Small intestine (tissue), 7 donors: ENCODE measurements around the gene MZB1. TPM values are rescaled to one million over a fixed set of nuclear protein-coding genes. Genes with fewer than 3 reads are reported as not detected.

Experiments used
- DNase-seq, 2 donors: peaks; one replicate each; pipeline versions ENCODE4 v3.0.0 to v3.0.0-alpha.2; 2013
- FAIRE-seq: peaks from 2 replicates; lab custom pipeline; 2012; peaks lifted over from hg19 to GRCh38; lab: Jason Lieb, UNC
- H3K27ac ChIP-seq, 3 donors: one replicate each; pipeline ENCODE4 v1.5.1; 2013; ENCODE audit warnings: low read length in 2 of 3, mild to moderate bottlenecking in 2 of 3, control low read depth in 1 of 3, inconsistent platforms in 1 of 3, low read depth in 1 of 3, moderate library complexity in 1 of 3
- H3K27me3 ChIP-seq, 3 donors: one replicate each; pipeline ENCODE4 v1.6.1; 2013; ENCODE audit warnings: low read length in 3 of 3, inconsistent platforms in 1 of 3; ENCODE audit not compliant: control insufficient read depth in 3 of 3, insufficient read depth in 3 of 3
- H3K36me3 ChIP-seq, 3 donors: one replicate each; pipeline ENCODE4 v1.6.1; 2013; ENCODE audit warnings: low read length in 3 of 3, inconsistent platforms in 1 of 3, low read depth in 1 of 3, mild to moderate bottlenecking in 1 of 3, moderate library complexity in 1 of 3; ENCODE audit not compliant: control insufficient read depth in 3 of 3, insufficient read depth in 2 of 3
- H3K4me1 ChIP-seq, 3 donors: one replicate each; pipeline ENCODE4 v1.6.1; 2013; ENCODE audit warnings: low read length in 2 of 3, inconsistent platforms in 1 of 3, low read depth in 1 of 3, mild to moderate bottlenecking in 1 of 3, moderate library complexity in 1 of 3; ENCODE audit not compliant: control insufficient read depth in 3 of 3, insufficient read depth in 2 of 3
- H3K4me3 ChIP-seq, 3 donors: one replicate each; pipeline ENCODE4 v1.5.1; 2013; ENCODE audit warnings: low read length in 3 of 3, control low read depth in 1 of 3, inconsistent platforms in 1 of 3, low read depth in 1 of 3, mild to moderate bottlenecking in 1 of 3, moderate library complexity in 1 of 3
- H3K9me3 ChIP-seq, 2 donors: one replicate each; pipeline ENCODE4 v1.6.1; 2013; ENCODE audit warnings: low read depth in 1 of 2, low read length in 1 of 2; ENCODE audit not compliant: control insufficient read depth in 2 of 2, insufficient read depth in 1 of 2
- WGBS, 3 donors: extraction: QIAGEN DNeasy Blood & Tissue Kit; methylation state at CpG; one replicate each; pipeline ENCODE4 v1.1.7; 2013; 5-methylcytosine and 5-hydroxymethylcytosine counted together
- polyA plus RNA-seq, 4 donors: library from polyadenylated mRNA; stranded (reverse) in 3 of 4; unstranded in 1 of 4; fragments of 200-250 nt in 3 of 4; fragments of 120-200 nt in 1 of 4; gene quantifications; one replicate each; pipeline versions ENCODE4 v1.2.1 to v1.2.3, GENCODE V29; 2013
- donor health status: healthy with polysubstance abuse.
- donor health status: control.
- donor health status: control.
- donor health status: Bipolar disorder and iron deficiency.
- donor health status: healthy.

The MZB1 gene
- polyA plus RNA-seq, 4 donors = 1.7 to 58.9 (median 8.3) TPM

DNA sequence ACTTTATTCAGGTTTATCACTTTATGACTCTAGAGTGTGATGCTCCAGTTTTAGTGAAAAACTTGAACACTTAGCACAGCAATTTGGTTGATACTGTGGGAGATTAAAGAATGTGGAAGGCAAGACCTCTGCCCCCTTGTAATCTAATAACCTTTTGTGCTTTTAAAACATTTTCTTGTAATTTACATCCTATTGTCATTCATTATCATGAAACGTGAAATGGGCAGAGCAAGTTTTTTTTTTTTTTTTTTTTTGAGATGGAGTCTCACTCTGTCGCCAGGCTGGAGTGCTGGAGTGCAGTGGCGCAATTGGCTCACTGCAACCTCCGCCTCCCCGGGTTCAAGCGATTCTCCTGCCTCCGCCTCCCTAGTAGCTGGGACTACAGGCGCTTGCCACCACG, 46.2 kb downstream of the MZB1 start:
- Histone ChIP-seq H3K4me1 (peaks cover 2 to 15% (median 6%) of the 10 kb centered on the region in 3 donors), H3K9me3 (no peaks in the 10 kb centered on the region), H3K27ac (no peak overlapping the region), H3K27me3 (no peaks in the 10 kb centered on the region), H3K36me3 (peaks cover 0 to 24% (median 0%) of the 10 kb centered on the region in 3 donors), H3K4me3 (peak overlapping the region in 2 of 3 donors; percentile 24 to 95)
- WGBS, 3 donors = 76 to 87% (median 82%) methylated on average over 9 of the region's 9 CpGs
- no peak for DNase-seq
- no peak for FAIRE-seq

DNA sequence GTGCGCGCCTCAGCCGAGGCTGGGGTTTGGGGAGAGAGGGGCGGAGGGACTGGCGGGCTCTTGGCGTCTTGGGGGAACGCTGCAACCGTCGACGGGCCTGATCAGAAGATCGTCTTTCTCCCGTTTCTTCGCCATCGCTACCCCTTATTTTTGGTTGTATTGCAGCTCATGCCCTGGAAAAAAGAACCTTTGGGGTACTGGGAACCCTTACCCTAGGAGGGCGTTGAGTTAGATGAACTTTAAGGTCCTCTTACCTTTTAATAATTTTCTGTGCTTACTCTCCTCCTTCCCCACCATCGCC, 47.3 kb downstream of the MZB1 start:
- Histone ChIP-seq H3K27ac (peak overlapping the region; percentile 93 to 100 (median 98)), H3K27me3 (no peaks in the 10 kb centered on the region), H3K9me3 (no peaks in the 10 kb centered on the region), H3K36me3 (peaks cover 0 to 18% (median 0%) of the 10 kb centered on the region in 3 donors), H3K4me1 (peaks cover 2 to 15% (median 6%) of the 10 kb centered on the region in 3 donors), H3K4me3 (peak overlapping the region; percentile 59 to 99 (median 95))
- FAIRE-seq = no peak
- DNase-seq = no peak
- 0 to 1% (median 0%) methylated on average over 16 of the region's 16 CpGs for WGBS, 3 donors

DNA sequence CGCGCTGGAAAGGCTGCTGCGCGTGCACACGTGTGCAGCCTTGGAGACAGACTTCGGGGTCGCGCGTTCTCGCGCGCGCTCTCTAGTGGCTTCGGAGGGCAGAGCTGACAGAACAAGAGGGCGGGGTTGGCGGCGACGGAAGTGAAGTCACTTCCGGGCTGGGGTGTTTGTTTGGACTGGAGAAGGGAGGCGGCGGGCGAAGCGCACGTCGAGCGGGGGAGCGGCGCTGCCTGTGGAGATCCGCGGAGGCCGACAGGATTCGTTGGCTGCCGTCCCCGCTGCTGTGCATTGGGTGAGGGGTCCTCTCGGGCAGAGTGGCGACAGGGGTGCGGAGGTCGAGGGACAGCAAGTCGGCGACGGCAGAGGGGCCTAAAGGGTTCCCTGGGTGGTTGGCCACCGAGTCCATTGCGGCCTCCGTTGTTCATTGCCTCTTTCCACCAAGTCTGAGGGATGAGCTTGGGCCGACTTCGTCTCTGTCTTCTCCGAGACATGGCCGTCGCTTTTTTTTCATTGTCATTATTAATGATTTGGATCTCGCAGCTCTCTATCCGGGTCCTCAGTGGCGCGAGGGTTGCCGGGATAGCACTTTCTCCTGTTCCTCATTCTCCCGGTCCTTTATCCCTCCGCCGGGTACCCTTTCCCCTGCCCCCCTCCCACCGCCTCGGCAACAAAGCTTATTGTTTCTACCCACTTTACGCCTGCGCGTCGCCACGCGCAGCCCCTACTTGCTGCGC, 47.9 kb downstream of the MZB1 start, which contains the start of gene PAIP2:
Gene PAIP2, plus strand, starts transcription at position 166 of the 734 bp plus-strand sequence. CDS start 21,931 bp downstream, outside the sequence.
- FAIRE-seq (no peak), DNase-seq (peak; percentile 96 to 99)
- H3K4me1 ChIP-seq = peaks cover 2 to 15% (median 6%) of the 10 kb centered on the region in 3 donors
- WGBS, 3 donors = 0% methylated on average over 56 to 66 of the region's 66 CpGs
- H3K4me3 ChIP-seq = peak within 1 kb of the TSS; percentile 59 to 99 (median 95)
- H3K27ac ChIP-seq = peak within 1 kb of the TSS; percentile 93 to 100 (median 98)
- H3K27me3 ChIP-seq = no peaks in the 10 kb centered on the region
- peaks cover 0 to 14% (median 0%) of the 10 kb centered on the region in 3 donors for H3K36me3 ChIP-seq
- H3K9me3 ChIP-seq = no peaks in the 10 kb centered on the region

DNA sequence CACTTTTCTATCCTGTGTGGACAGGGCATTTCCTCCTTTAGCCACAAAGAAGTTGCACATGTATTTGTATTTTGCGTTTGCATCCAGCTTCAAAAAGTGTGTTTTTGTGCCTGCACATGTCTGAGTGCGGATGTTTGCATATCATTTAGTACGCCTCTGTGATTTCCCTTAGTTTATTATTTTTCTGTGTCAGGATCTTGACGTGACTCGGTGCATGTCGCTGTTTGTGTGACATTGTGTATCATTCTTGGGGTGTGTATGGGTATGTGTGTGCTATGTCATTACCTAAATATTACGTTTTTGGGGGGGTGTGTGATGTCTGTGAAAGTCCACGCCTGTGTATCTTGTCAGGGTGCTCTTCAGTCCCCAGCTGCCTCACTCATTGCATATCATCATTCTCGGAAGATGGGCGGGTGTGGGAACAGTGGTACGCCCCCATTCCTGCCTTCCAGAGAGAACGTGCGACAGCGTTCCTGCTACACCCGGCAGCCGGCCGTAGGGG, 48.5 kb downstream of the MZB1 start:
- DNase-seq = peak in 1 of 2 donors; percentile 17
- Histone ChIP-seq H3K36me3 (peaks cover 0 to 8% (median 0%) of the 10 kb centered on the region in 3 donors), H3K4me1 (peaks cover 2 to 15% (median 6%) of the 10 kb centered on the region in 3 donors), H3K27me3 (no peaks in the 10 kb centered on the region), H3K9me3 (no peaks in the 10 kb centered on the region), H3K4me3 (peak overlapping the region in 2 of 3 donors; percentile 95 to 99), H3K27ac (peak overlapping the region in 1 of 3 donors; percentile 93)
- FAIRE-seq = no peak
- 1 to 4% (median 2%) methylated on average over 17 of the region's 17 CpGs for WGBS, 3 donors

DNA sequence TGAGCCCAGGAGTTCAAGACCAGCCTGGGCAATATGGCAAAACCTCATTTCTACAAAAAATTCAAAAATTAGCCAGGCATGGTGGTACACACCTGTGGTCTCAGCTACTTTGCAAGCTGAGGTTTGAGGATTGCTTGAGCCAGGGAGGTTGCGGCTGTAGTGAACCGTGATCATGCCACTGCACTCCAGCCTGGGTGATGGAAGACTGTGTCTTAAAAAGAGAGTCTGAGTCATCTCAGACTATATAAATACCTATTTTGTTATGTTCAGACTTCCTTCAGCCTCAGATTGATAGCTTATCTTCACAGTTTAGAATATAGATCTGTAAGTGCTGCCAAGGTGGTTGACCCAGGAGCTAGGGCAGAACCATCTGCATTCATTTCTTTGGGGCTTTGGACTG, 49.7 kb downstream of the MZB1 start:
- WGBS, 3 donors = 65 to 77% (median 70%) methylated on average over 2 of the region's 2 CpGs

More for the DNA sequence above, 49.7 kb downstream of the MZB1 start:
- Histone ChIP-seq H3K9me3 (no peaks in the 10 kb centered on the region), H3K36me3 (peaks cover 0 to 2% (median 0%) of the 10 kb centered on the region in 3 donors), H3K27me3 (no peaks in the 10 kb centered on the region), H3K4me3 (no peak overlapping the region), H3K27ac (no peak overlapping the region), H3K4me1 (peaks cover 2 to 15% (median 6%) of the 10 kb centered on the region in 3 donors)
- no peak for DNase-seq
- FAIRE-seq = no peak

Other genes with a start within 250 kb of the MZB1 start
- 10 to 100 TPM; 21.6 to 68.2 (median 35.4) TPM for gene SIL1, start 191.5 kb downstream of the MZB1 start, polyA plus RNA-seq
- 100 to 1,000 TPM in 2 of 4 donors, 10 to 100 TPM in 2; 63.1 to 283 (median 100) TPM for gene MATR3, start 96.2 kb downstream of the MZB1 start, polyA plus RNA-seq
- 10 to 100 TPM; 43.6 to 65.2 (median 57.7) TPM for gene PAIP2, start 48.1 kb downstream of the MZB1 start, polyA plus RNA-seq
- 10 to 100 TPM in 3 of 4 donors, 1 to 10 TPM in 1; 7.1 to 29.3 (median 12.4) TPM for gene SLC23A1, start 6.6 kb downstream of the MZB1 start, polyA plus RNA-seq
- 1 to 10 TPM in 2 of 4 donors, under 1 TPM in 2; 0.45 to 2.3 (median 0.79) TPM for gene PROB1, start 5.2 kb upstream of the MZB1 start, polyA plus RNA-seq
- 10 to 100 TPM in 2 of 4 donors, 1 to 10 TPM in 2; 7.2 to 15.1 (median 10.7) TPM for gene SPATA24, start 14.2 kb upstream of the MZB1 start, polyA plus RNA-seq
- 1 to 10 TPM in 3 of 4 donors, under 1 TPM in 1; 0.67 to 3.8 (median 3.2) TPM for gene DNAJC18, start 49.6 kb upstream of the MZB1 start, polyA plus RNA-seq
- gene ECSCR, start 72.8 kb upstream of the MZB1 start, polyA plus RNA-seq = 10 to 100 TPM in 2 of 4 donors, 1 to 10 TPM in 2; 1.6 to 47.6 (median 7.7) TPM
- gene SMIM33, start 81.1 kb upstream of the MZB1 start, polyA plus RNA-seq = 1 to 10 TPM in 1 of 4 donors, under 1 TPM in 2, not detected in 1; 0.01 to 1.9 (median 0.45) TPM
- gene STING1, start 92.8 kb upstream of the MZB1 start, polyA plus RNA-seq = 10 to 100 TPM in 2 of 4 donors, 1 to 10 TPM in 2; 2.2 to 23.0 (median 8.5) TPM
- gene UBE2D2, start 171.4 kb upstream of the MZB1 start, polyA plus RNA-seq = 100 to 1,000 TPM in 1 of 4 donors, 10 to 100 TPM in 3; 74.3 to 118 (median 95.3) TPM